Measurements from ENCODE around the gene TMEM38A. TPM values are rescaled to one million over a fixed set of nuclear protein-coding genes. Genes with fewer than 3 reads are reported as not detected.

TMEM38A gene
- total RNA-seq, 4 donors from 2014 or later = 3.3 to 7.3 (median 3.6) TPM

DNA sequence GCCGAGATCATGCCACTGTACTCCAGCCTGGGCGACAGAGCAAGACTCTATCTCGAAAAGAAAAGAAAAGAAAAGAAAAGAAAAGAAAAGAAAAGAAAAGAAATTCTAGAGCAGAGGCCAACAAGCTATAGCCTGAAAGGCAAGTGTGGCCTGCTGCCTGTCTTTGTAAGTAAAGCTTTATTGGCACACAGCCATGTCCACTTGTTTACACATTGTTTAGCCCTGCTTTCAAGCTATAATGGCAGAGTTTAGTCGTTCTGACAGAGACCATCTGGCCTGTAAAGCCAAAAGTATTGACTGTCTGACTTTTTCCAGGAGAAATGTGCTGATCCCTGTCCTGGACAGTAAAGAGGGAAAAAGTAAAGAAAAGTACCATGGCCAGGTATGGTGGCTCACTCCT, 77.0 kb downstream of the TMEM38A start:
- Histone ChIP-seq H3K9me3 (peaks cover 0 to 3% (median 0%) of the 10 kb centered on the region in 4 donors), H3K27me3 (no peaks in the 10 kb centered on the region), H3K4me1 (peaks cover 0 to 6% (median 0%) of the 10 kb centered on the region in 4 donors), H3K36me3 (no peaks in the 10 kb centered on the region), H3K27ac (no peak overlapping the region), H3K4me3 (no peak overlapping the region)
- 59 to 73% methylated on average over 4 of the region's 4 CpGs for WGBS, 2 donors
- no peak for TF ChIP-seq CTCF (IDR thresholded peaks at IDR 0.05)
- no peak for TF ChIP-seq EP300 (IDR thresholded peaks at IDR 0.05)
- TF ChIP-seq POLR2A (IDR thresholded peaks at IDR 0.05) = no peak
- no peak for DNase-seq (ENCODE audit: low spot score in 2 of 2)

DNA sequence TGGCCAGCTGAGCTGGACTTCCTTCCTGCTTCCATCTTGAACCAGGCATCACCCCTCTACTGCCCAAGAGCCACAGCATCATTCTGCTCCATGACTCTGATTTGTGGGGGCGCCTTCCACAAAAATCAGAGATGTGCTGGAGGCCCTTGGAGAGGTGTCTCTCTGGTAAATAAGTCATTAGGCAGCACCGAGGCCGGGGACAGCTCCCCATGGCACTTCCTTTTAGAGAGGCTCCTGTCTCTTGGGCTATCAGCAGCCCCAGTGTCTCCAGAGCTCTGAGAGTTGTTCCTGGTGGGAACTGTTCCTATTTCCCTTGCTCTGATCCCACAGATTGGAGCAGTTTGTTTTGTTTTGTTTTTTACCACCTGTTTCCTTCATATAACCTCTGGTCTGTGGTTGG, 78.6 kb downstream of the TMEM38A start:
- H3K9me3 ChIP-seq = peaks cover 0 to 3% (median 0%) of the 10 kb centered on the region in 4 donors
- no peak for TF ChIP-seq EP300 (IDR thresholded peaks at IDR 0.05)
- TF ChIP-seq POLR2A (IDR thresholded peaks at IDR 0.05) = no peak
- no peak for TF ChIP-seq CTCF (IDR thresholded peaks at IDR 0.05)
- DNase-seq (ENCODE audit: low spot score in 2 of 2) = no peak
- no peaks in the 10 kb centered on the region for H3K4me1 ChIP-seq
- H3K27ac ChIP-seq = no peak overlapping the region
- H3K4me3 ChIP-seq = no peak overlapping the region
- no peaks in the 10 kb centered on the region for H3K36me3 ChIP-seq
- 21 to 29% methylated on average over 3 of the region's 3 CpGs for WGBS, 2 donors
- H3K27me3 ChIP-seq = no peaks in the 10 kb centered on the region

Small RNA genes lying within 50 kb of the gene (small RNA-seq; reads per million reads assigned to genes)
- gene AC008737.2 = not detected

Other genes starting within 250 kb of the TMEM38A start
- gene EPS15L1, start 189.2 kb upstream of the TMEM38A start, total RNA-seq = 10 to 100 TPM; 29.1 to 41.5 (median 33.3) TPM
- not detected for gene CALR3, start 165.0 kb upstream of the TMEM38A start, total RNA-seq
- gene C19orf44, start 164.7 kb upstream of the TMEM38A start, total RNA-seq = 10 to 100 TPM; 13.4 to 19.0 (median 15.8) TPM
- 10 to 100 TPM in 3 of 4 donors, 1 to 10 TPM in 1; 9.8 to 22.5 (median 12.6) TPM for gene CHERP, start 118.7 kb upstream of the TMEM38A start, total RNA-seq
- gene SLC35E1, start 88.7 kb upstream of the TMEM38A start, total RNA-seq = 10 to 100 TPM; 24.9 to 29.5 (median 28.0) TPM
- gene MED26, start 32.9 kb upstream of the TMEM38A start, total RNA-seq = 10 to 100 TPM in 2 of 4 donors, 1 to 10 TPM in 2; 6.1 to 14.2 (median 11.7) TPM
- 100 to 1,000 TPM; 105 to 175 (median 132) TPM for gene SMIM7, start 995 bp upstream of the TMEM38A start, total RNA-seq
- gene NWD1, start 58.7 kb downstream of the TMEM38A start, total RNA-seq = under 1 TPM in 1 of 4 donors, not detected in 3; 0.21 TPM
- gene SIN3B, start 168.3 kb downstream of the TMEM38A start, total RNA-seq = 100 to 1,000 TPM in 1 of 4 donors, 10 to 100 TPM in 3; 75.2 to 152 (median 86.3) TPM
- gene F2RL3, start 227.9 kb downstream of the TMEM38A start, total RNA-seq = 10 to 100 TPM in 1 of 4 donors, 1 to 10 TPM in 3; 1.3 to 12.9 (median 1.8) TPM